K562 (cell line): Measurements from ENCODE around the gene KRT8. TPM values are rescaled to one million over a fixed set of nuclear protein-coding genes. Genes with fewer than 3 reads are reported as not detected.

Source experiments
- EHMT2 ChIP-seq: fragments of 450-650 bp; IDR thresholded peaks from 2 replicates; pipeline ENCODE4 v1.6.1; 2018; ENCODE audit warnings: antibody characterized with exemption
- FOXJ2 ChIP-seq: fragments of 200-800 bp; sonication (Bioruptor generic); IDR thresholded peaks from 2 replicates; pipeline ENCODE4 v1.6.1; 2016; ENCODE audit warnings: missing genetic modification characterization, missing compliant biosample characterization
- HDAC3 ChIP-seq: fragments of 450-650 bp; IDR thresholded peaks from 2 replicates; pipeline ENCODE4 v1.6.1; 2018; ENCODE audit warnings: borderline replicate concordance, mild to moderate bottlenecking, moderate library complexity; ENCODE audit not compliant: partially characterized antibody
- THAP12 ChIP-seq: fragments of 250-450 bp; sonication (Bioruptor Pico); IDR thresholded peaks from 2 replicates; pipeline ENCODE4 v1.9.0; 2021; ENCODE audit warnings: mild to moderate bottlenecking, inconsistent platforms
- XRCC4 ChIP-seq: IDR thresholded peaks from one replicate; pipeline ENCODE4 v1.6.1; 2011; ENCODE audit not compliant: insufficient read depth, insufficient read length; ENCODE audit errors: extremely low read depth
- polyA plus RNA-seq, 8 experiments: library from polyadenylated mRNA; depleted of rRNA in 4 of 8; stranded (reverse) in 5 of 8; unstranded in 3 of 8; fragments of >200 nt; fragmentation: Nextera tagmentation in 2 of 8; fragmentation: Illumina TruSeq in 1 of 8; extraction: Ambion mirVana in 2 of 8; extraction: Trizol in 1 of 8; gene quantifications; 2 replicates each; pipeline versions ENCODE4 v1.2.1 to v1.2.3, GENCODE V29; 2011 to 2014; ENCODE audit warnings: inconsistent platforms in 1 of 8, missing spikeins in 1 of 8
- total RNA-seq, 7 experiments: library from RNA; depleted of rRNA in 6 of 7; stranded (reverse); fragments of >200 nt in 6 of 7; fragmentation: Illumina TruSeq in 2 of 7; extraction: Trizol in 2 of 7; gene quantifications; 2 replicates each; pipeline versions ENCODE4 v1.2.1 to v1.2.3, GENCODE V29; 2011 to 2021; ENCODE audit warnings: low replicate concordance in 1 of 7
- TF ChIP-seq, protein P1 (sequence below): sonication (generic); formaldehyde crosslinking; IDR thresholded peaks from 2 replicates; pipeline ENCODE4 v1.8.0; 2023; ENCODE audit warnings: missing genetic modification reagents, mild to moderate bottlenecking, borderline replicate concordance
- TF ChIP-seq, protein P2 (sequence below): fragments of 200-600 bp; sonication (generic); IDR thresholded peaks from one replicate; pipeline ENCODE4 v1.6.1; 2012; ENCODE audit warnings: mild to moderate bottlenecking, low read depth, low read length, inconsistent platforms

The KRT8 gene
- total and polyA plus RNA-seq, 9 of the 15 experiments (the other 6 are each of a cell fraction or from before 2014, with no cell fraction given), result 41.5 to 661 (median 260) TPM

- TF ChIP-seq XRCC4, result no peak
- TF ChIP-seq, protein P1, sequence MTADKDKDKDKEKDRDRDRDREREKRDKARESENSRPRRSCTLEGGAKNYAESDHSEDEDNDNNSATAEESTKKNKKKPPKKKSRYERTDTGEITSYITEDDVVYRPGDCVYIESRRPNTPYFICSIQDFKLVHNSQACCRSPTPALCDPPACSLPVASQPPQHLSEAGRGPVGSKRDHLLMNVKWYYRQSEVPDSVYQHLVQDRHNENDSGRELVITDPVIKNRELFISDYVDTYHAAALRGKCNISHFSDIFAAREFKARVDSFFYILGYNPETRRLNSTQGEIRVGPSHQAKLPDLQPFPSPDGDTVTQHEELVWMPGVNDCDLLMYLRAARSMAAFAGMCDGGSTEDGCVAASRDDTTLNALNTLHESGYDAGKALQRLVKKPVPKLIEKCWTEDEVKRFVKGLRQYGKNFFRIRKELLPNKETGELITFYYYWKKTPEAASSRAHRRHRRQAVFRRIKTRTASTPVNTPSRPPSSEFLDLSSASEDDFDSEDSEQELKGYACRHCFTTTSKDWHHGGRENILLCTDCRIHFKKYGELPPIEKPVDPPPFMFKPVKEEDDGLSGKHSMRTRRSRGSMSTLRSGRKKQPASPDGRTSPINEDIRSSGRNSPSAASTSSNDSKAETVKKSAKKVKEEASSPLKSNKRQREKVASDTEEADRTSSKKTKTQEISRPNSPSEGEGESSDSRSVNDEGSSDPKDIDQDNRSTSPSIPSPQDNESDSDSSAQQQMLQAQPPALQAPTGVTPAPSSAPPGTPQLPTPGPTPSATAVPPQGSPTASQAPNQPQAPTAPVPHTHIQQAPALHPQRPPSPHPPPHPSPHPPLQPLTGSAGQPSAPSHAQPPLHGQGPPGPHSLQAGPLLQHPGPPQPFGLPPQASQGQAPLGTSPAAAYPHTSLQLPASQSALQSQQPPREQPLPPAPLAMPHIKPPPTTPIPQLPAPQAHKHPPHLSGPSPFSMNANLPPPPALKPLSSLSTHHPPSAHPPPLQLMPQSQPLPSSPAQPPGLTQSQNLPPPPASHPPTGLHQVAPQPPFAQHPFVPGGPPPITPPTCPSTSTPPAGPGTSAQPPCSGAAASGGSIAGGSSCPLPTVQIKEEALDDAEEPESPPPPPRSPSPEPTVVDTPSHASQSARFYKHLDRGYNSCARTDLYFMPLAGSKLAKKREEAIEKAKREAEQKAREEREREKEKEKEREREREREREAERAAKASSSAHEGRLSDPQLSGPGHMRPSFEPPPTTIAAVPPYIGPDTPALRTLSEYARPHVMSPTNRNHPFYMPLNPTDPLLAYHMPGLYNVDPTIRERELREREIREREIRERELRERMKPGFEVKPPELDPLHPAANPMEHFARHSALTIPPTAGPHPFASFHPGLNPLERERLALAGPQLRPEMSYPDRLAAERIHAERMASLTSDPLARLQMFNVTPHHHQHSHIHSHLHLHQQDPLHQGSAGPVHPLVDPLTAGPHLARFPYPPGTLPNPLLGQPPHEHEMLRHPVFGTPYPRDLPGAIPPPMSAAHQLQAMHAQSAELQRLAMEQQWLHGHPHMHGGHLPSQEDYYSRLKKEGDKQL, result no peak
- no peak for TF ChIP-seq EHMT2
- no peak for TF ChIP-seq FOXJ2 (tag)
- no peak for TF ChIP-seq THAP12 (CRISPR knock-in tag)
- TF ChIP-seq, protein P2, sequence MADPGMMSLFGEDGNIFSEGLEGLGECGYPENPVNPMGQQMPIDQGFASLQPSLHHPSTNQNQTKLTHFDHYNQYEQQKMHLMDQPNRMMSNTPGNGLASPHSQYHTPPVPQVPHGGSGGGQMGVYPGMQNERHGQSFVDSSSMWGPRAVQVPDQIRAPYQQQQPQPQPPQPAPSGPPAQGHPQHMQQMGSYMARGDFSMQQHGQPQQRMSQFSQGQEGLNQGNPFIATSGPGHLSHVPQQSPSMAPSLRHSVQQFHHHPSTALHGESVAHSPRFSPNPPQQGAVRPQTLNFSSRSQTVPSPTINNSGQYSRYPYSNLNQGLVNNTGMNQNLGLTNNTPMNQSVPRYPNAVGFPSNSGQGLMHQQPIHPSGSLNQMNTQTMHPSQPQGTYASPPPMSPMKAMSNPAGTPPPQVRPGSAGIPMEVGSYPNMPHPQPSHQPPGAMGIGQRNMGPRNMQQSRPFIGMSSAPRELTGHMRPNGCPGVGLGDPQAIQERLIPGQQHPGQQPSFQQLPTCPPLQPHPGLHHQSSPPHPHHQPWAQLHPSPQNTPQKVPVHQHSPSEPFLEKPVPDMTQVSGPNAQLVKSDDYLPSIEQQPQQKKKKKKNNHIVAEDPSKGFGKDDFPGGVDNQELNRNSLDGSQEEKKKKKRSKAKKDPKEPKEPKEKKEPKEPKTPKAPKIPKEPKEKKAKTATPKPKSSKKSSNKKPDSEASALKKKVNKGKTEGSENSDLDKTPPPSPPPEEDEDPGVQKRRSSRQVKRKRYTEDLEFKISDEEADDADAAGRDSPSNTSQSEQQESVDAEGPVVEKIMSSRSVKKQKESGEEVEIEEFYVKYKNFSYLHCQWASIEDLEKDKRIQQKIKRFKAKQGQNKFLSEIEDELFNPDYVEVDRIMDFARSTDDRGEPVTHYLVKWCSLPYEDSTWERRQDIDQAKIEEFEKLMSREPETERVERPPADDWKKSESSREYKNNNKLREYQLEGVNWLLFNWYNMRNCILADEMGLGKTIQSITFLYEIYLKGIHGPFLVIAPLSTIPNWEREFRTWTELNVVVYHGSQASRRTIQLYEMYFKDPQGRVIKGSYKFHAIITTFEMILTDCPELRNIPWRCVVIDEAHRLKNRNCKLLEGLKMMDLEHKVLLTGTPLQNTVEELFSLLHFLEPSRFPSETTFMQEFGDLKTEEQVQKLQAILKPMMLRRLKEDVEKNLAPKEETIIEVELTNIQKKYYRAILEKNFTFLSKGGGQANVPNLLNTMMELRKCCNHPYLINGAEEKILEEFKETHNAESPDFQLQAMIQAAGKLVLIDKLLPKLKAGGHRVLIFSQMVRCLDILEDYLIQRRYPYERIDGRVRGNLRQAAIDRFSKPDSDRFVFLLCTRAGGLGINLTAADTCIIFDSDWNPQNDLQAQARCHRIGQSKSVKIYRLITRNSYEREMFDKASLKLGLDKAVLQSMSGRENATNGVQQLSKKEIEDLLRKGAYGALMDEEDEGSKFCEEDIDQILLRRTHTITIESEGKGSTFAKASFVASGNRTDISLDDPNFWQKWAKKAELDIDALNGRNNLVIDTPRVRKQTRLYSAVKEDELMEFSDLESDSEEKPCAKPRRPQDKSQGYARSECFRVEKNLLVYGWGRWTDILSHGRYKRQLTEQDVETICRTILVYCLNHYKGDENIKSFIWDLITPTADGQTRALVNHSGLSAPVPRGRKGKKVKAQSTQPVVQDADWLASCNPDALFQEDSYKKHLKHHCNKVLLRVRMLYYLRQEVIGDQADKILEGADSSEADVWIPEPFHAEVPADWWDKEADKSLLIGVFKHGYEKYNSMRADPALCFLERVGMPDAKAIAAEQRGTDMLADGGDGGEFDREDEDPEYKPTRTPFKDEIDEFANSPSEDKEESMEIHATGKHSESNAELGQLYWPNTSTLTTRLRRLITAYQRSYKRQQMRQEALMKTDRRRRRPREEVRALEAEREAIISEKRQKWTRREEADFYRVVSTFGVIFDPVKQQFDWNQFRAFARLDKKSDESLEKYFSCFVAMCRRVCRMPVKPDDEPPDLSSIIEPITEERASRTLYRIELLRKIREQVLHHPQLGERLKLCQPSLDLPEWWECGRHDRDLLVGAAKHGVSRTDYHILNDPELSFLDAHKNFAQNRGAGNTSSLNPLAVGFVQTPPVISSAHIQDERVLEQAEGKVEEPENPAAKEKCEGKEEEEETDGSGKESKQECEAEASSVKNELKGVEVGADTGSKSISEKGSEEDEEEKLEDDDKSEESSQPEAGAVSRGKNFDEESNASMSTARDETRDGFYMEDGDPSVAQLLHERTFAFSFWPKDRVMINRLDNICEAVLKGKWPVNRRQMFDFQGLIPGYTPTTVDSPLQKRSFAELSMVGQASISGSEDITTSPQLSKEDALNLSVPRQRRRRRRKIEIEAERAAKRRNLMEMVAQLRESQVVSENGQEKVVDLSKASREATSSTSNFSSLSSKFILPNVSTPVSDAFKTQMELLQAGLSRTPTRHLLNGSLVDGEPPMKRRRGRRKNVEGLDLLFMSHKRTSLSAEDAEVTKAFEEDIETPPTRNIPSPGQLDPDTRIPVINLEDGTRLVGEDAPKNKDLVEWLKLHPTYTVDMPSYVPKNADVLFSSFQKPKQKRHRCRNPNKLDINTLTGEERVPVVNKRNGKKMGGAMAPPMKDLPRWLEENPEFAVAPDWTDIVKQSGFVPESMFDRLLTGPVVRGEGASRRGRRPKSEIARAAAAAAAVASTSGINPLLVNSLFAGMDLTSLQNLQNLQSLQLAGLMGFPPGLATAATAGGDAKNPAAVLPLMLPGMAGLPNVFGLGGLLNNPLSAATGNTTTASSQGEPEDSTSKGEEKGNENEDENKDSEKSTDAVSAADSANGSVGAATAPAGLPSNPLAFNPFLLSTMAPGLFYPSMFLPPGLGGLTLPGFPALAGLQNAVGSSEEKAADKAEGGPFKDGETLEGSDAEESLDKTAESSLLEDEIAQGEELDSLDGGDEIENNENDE, result no peak
- no peak for TF ChIP-seq HDAC3
Observed at GRCh38 chr12:52873832-52874572, 30.9 kb downstream of the KRT8 start (continued).
